GM23338 (cell line): ENCODE data around the gene EPHA4. TPM values are rescaled to one million over a fixed set of nuclear protein-coding genes. Genes with fewer than 3 reads are reported as not detected.

ENCODE experiments used
- CREB1 ChIP-seq: fragments of 250-450 bp; sonication (Bioruptor Pico); IDR thresholded peaks from 2 replicates; pipeline ENCODE4 v1.5.0; 2020; ENCODE audit warnings: low read depth, mild to moderate bottlenecking, moderate library complexity
- NANOG ChIP-seq: IDR thresholded peaks from 2 replicates; pipeline ENCODE4 v1.6.1; 2016; ENCODE audit warnings: antibody characterized with exemption, borderline replicate concordance
- POLR2AphosphoS5 ChIP-seq: IDR thresholded peaks from 2 replicates; pipeline ENCODE4 v1.6.1; 2016; ENCODE audit warnings: antibody characterized with exemption, low read depth
- STAT1 ChIP-seq: IDR thresholded peaks from one replicate; pipeline ENCODE4 v1.6.1; 2016; ENCODE audit warnings: antibody characterized with exemption; ENCODE audit not compliant: unreplicated experiment
- ZNF331 ChIP-seq: fragments of 250-450 bp; sonication (Bioruptor Pico); IDR thresholded peaks from 2 replicates; pipeline ENCODE4 v1.5.0; 2020; ENCODE audit warnings: low read depth, mild to moderate bottlenecking, moderate library complexity
- polyA plus RNA-seq: library from polyadenylated mRNA; unstranded; fragments of >200 nt; fragmentation: Nextera tagmentation; extraction: Ambion mirVana; gene quantifications from 2 replicates; pipeline ENCODE4 v1.2.1, GENCODE V29; 2016
- total RNA-seq: library from RNA; depleted of rRNA; stranded (reverse); fragments of >200 nt; shearing (Covaris generic); gene quantifications from 2 replicates; pipeline ENCODE4 v1.2.3, GENCODE V29; 2014
- TF ChIP-seq, protein P1 (sequence below): fragments of 250-450 bp; sonication (Bioruptor Pico); IDR thresholded peaks from 2 replicates; pipeline ENCODE4 v1.5.0; 2020; ENCODE audit warnings: mild to moderate bottlenecking, moderate library complexity
- TF ChIP-seq, protein P2 (sequence below): IDR thresholded peaks from one replicate; pipeline ENCODE4 v1.6.1; 2018; ENCODE audit warnings: antibody characterized with exemption; ENCODE audit not compliant: unreplicated experiment

Gene EPHA4
- total and polyA plus RNA-seq, 2 experiments from 2014 or later, result 4.1 to 6.2 TPM

DNA sequence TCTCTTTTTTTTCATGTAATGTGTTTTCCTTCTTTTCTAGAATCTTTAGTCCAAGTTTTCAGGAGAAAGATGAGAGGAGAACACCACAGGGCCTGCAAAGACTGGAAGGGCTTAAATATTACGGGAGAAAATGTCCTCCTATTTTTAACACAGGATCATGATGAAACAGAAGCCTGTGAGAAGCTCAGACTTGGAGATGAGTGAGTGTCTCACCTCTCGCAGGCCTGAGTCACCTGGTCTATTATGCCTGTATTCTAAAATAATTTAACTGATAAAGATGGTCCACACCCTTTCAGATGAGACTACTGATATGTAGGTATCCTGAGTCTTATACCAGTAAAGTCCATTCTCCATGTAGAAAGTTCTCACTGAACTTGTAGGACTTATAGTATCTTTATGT is 143.2 kb downstream of the EPHA4 start (continued):
- TF ChIP-seq, protein P1, sequence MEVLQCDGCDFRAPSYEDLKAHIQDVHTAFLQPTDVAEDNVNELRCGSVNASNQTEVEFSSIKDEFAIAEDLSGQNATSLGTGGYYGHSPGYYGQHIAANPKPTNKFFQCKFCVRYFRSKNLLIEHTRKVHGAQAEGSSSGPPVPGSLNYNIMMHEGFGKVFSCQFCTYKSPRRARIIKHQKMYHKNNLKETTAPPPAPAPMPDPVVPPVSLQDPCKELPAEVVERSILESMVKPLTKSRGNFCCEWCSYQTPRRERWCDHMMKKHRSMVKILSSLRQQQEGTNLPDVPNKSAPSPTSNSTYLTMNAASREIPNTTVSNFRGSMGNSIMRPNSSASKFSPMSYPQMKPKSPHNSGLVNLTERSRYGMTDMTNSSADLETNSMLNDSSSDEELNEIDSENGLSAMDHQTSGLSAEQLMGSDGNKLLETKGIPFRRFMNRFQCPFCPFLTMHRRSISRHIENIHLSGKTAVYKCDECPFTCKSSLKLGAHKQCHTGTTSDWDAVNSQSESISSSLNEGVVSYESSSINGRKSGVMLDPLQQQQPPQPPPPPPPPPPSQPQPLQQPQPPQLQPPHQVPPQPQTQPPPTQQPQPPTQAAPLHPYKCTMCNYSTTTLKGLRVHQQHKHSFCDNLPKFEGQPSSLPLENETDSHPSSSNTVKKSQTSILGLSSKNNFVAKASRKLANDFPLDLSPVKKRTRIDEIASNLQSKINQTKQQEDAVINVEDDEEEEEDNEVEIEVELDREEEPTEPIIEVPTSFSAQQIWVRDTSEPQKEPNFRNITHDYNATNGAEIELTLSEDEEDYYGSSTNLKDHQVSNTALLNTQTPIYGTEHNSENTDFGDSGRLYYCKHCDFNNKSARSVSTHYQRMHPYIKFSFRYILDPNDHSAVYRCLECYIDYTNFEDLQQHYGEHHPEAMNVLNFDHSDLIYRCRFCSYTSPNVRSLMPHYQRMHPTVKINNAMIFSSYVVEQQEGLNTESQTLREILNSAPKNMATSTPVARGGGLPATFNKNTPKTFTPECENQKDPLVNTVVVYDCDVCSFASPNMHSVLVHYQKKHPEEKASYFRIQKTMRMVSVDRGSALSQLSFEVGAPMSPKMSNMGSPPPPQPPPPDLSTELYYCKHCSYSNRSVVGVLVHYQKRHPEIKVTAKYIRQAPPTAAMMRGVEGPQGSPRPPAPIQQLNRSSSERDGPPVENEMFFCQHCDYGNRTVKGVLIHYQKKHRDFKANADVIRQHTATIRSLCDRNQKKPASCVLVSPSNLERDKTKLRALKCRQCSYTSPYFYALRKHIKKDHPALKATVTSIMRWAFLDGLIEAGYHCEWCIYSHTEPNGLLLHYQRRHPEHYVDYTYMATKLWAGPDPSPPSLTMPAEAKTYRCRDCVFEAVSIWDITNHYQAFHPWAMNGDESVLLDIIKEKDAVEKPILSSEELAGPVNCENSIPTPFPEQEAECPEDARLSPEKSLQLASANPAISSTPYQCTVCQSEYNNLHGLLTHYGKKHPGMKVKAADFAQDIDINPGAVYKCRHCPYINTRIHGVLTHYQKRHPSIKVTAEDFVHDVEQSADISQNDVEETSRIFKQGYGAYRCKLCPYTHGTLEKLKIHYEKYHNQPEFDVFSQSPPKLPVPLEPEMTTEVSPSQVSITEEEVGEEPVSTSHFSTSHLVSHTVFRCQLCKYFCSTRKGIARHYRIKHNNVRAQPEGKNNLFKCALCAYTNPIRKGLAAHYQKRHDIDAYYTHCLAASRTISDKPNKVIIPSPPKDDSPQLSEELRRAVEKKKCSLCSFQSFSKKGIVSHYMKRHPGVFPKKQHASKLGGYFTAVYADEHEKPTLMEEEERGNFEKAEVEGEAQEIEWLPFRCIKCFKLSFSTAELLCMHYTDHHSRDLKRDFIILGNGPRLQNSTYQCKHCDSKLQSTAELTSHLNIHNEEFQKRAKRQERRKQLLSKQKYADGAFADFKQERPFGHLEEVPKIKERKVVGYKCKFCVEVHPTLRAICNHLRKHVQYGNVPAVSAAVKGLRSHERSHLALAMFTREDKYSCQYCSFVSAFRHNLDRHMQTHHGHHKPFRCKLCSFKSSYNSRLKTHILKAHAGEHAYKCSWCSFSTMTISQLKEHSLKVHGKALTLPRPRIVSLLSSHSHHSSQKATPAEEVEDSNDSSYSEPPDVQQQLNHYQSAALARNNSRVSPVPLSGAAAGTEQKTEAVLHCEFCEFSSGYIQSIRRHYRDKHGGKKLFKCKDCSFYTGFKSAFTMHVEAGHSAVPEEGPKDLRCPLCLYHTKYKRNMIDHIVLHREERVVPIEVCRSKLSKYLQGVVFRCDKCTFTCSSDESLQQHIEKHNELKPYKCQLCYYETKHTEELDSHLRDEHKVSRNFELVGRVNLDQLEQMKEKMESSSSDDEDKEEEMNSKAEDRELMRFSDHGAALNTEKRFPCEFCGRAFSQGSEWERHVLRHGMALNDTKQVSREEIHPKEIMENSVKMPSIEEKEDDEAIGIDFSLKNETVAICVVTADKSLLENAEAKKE (CRISPR knock-in tag), result no peak
- no peak for TF ChIP-seq STAT1
- TF ChIP-seq, protein P2, sequence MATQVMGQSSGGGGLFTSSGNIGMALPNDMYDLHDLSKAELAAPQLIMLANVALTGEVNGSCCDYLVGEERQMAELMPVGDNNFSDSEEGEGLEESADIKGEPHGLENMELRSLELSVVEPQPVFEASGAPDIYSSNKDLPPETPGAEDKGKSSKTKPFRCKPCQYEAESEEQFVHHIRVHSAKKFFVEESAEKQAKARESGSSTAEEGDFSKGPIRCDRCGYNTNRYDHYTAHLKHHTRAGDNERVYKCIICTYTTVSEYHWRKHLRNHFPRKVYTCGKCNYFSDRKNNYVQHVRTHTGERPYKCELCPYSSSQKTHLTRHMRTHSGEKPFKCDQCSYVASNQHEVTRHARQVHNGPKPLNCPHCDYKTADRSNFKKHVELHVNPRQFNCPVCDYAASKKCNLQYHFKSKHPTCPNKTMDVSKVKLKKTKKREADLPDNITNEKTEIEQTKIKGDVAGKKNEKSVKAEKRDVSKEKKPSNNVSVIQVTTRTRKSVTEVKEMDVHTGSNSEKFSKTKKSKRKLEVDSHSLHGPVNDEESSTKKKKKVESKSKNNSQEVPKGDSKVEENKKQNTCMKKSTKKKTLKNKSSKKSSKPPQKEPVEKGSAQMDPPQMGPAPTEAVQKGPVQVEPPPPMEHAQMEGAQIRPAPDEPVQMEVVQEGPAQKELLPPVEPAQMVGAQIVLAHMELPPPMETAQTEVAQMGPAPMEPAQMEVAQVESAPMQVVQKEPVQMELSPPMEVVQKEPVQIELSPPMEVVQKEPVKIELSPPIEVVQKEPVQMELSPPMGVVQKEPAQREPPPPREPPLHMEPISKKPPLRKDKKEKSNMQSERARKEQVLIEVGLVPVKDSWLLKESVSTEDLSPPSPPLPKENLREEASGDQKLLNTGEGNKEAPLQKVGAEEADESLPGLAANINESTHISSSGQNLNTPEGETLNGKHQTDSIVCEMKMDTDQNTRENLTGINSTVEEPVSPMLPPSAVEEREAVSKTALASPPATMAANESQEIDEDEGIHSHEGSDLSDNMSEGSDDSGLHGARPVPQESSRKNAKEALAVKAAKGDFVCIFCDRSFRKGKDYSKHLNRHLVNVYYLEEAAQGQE, result no peak
- no peak for TF ChIP-seq CREB1 (CRISPR knock-in tag)
- no peak for TF ChIP-seq POLR2AphosphoS5
- no peak for TF ChIP-seq NANOG
- TF ChIP-seq ZNF331 (CRISPR knock-in tag), result no peak
